NT2/D1 (cell line): Measurements from ENCODE around the gene DNAJC25.

Experiments
- YY1 ChIP-seq: IDR thresholded peaks from 2 replicates; pipeline ENCODE4 v1.6.1; 2011; ENCODE audit not compliant: insufficient read length, insufficient read depth
- ZNF274 ChIP-seq: IDR thresholded peaks from 2 replicates; pipeline ENCODE4 v1.6.1; 2011; ENCODE audit warnings: mild to moderate bottlenecking, low read depth, low read length

- TF ChIP-seq ZNF274 (no peak), YY1 (no peak)
Measured at GRCh38 chr9:111599955-111600343, 31.2 kb upstream of the DNAJC25 start.
